Keratinocyte (primary cell): Measurements from ENCODE around the gene KIF20A. TPM values are rescaled to one million over a fixed set of nuclear protein-coding genes. Genes with fewer than 3 reads are reported as not detected.

Source experiments
- DNase-seq: peaks from one replicate; pipeline ENCODE4 v3.0.0-alpha.2; 2011; ENCODE audit warnings: low read depth, missing footprints, low spot score
- FAIRE-seq: peaks from 2 replicates; lab custom pipeline; 2011; peaks lifted over from hg19 to GRCh38; lab: Jason Lieb, UNC
- H2AFZ ChIP-seq: 2 replicates; pipeline ENCODE4 v1.6.0; 2012; ENCODE audit warnings: low read length, control low read depth, inconsistent platforms; ENCODE audit not compliant: control insufficient read depth
- H3K27ac ChIP-seq: 2 replicates; pipeline ENCODE4 v1.5.1; 2011; ENCODE audit warnings: low read length; ENCODE audit not compliant: control insufficient read depth, insufficient read depth
- H3K27me3 ChIP-seq: 3 replicates; pipeline ENCODE4 v1.6.0; 2011; ENCODE audit warnings: low read length; ENCODE audit not compliant: control insufficient read depth, insufficient read depth; ENCODE audit errors: extremely low read depth
- H3K36me3 ChIP-seq, 2 experiments: 2 replicates in 1 of 2; 3 replicates in 1 of 2; pipeline ENCODE4 v1.5.1; 2011; ENCODE audit warnings: low read length in 2 of 2, mild to moderate bottlenecking in 1 of 2; ENCODE audit not compliant: control insufficient read depth in 2 of 2, insufficient read depth in 2 of 2; ENCODE audit errors: extremely low read depth in 1 of 2
- H3K4me1 ChIP-seq: 3 replicates; pipeline ENCODE4 v1.5.1; 2011; ENCODE audit warnings: low read length; ENCODE audit not compliant: control insufficient read depth, insufficient read depth; ENCODE audit errors: extremely low read depth
- H3K4me2 ChIP-seq: 3 replicates; pipeline ENCODE4 v1.6.0; 2011; ENCODE audit warnings: low read depth, low read length; ENCODE audit not compliant: control insufficient read depth, insufficient read depth; ENCODE audit errors: extremely low read depth
- H3K4me3 ChIP-seq, 3 experiments: fragments of 200-600 bp in 1 of 3; sonication (generic) in 1 of 3; 2 replicates in 2 of 3; 3 replicates in 1 of 3; pipeline ENCODE4 v1.5.1; 2011 to 2016; ENCODE audit warnings: low read length in 3 of 3, mild to moderate bottlenecking in 3 of 3, control low read depth in 2 of 3, inconsistent platforms in 1 of 3, low read depth in 1 of 3, mixed read lengths in 1 of 3, mixed run types in 1 of 3, moderate library complexity in 1 of 3; ENCODE audit not compliant: control insufficient read depth in 2 of 3, insufficient read depth in 2 of 3; ENCODE audit errors: extremely low read depth in 1 of 3
- H3K79me2 ChIP-seq: 2 replicates; pipeline ENCODE4 v1.6.0; 2012; ENCODE audit warnings: low read length; ENCODE audit not compliant: control insufficient read depth, insufficient read depth
- H3K9ac ChIP-seq: 3 replicates; pipeline ENCODE4 v1.6.0; 2011; ENCODE audit warnings: low read length; ENCODE audit not compliant: control insufficient read depth, insufficient read depth; ENCODE audit errors: extremely low read depth
- H3K9me1 ChIP-seq: 3 replicates; pipeline ENCODE4 v1.6.0; 2011; ENCODE audit warnings: low read length; ENCODE audit not compliant: control insufficient read depth, insufficient read depth; ENCODE audit errors: extremely low read depth
- H3K9me3 ChIP-seq: 2 replicates; pipeline ENCODE4 v1.5.1; 2012; ENCODE audit warnings: low read depth, low read length; ENCODE audit not compliant: control insufficient read depth
- H4K20me1 ChIP-seq: 3 replicates; pipeline ENCODE4 v1.6.0; 2011; ENCODE audit warnings: low read length; ENCODE audit not compliant: control insufficient read depth, insufficient read depth; ENCODE audit errors: extremely low read depth
- EZH2 ChIP-seq: IDR thresholded peaks from one replicate; pipeline ENCODE4 v1.6.1; 2012; ENCODE audit warnings: inconsistent platforms, mild to moderate bottlenecking, low read length, moderate library complexity
- dilution Hi-C: fragments of 300-500 bp; cut with MboI; formaldehyde crosslinking; loops from one replicate; pipeline ENCODE4 v1.7.0; 2020; ENCODE audit warnings: low sequenced_read_pairs; ENCODE audit not compliant: extremely low pct_ligation_motif_present
- polyA plus RNA-seq, 5 experiments: library from polyadenylated mRNA; depleted of rRNA in 3 of 5; stranded (reverse) in 3 of 5; stranded (forward) in 1 of 5; unstranded in 1 of 5; fragments of >200 nt; gene quantifications; 1 replicate in 1 of 5; 2 replicates in 3 of 5; 3 replicates in 1 of 5; pipeline versions ENCODE4 v1.2.1 to v1.2.3, GENCODE V29; 2011 to 2012; ENCODE audit warnings: missing spikeins in 2 of 5, low read depth in 1 of 5, low replicate concordance in 1 of 5
- TF ChIP-seq, protein P1 (sequence below), 3 experiments: IDR thresholded peaks in 1 of 3; conservative IDR thresholded peaks in 1 of 3; optimal IDR thresholded peaks in 1 of 3; 2 replicates in 2 of 3; 3 replicates in 1 of 3; pipeline versions ENCODE3 to v1.5.1; 2011; ENCODE audit warnings: low read length in 3 of 3, mild to moderate bottlenecking in 3 of 3, moderate library complexity in 2 of 3, control low read depth in 1 of 3, inconsistent platforms in 1 of 3; ENCODE audit not compliant: insufficient read depth in 2 of 3; ENCODE audit errors: extremely low read depth in 1 of 3

KIF20A gene
- polyA plus RNA-seq, 1 donor (not counting 4 experiments of a cell fraction or from before 2014, with no cell fraction given) = 17.1 TPM

DNA sequence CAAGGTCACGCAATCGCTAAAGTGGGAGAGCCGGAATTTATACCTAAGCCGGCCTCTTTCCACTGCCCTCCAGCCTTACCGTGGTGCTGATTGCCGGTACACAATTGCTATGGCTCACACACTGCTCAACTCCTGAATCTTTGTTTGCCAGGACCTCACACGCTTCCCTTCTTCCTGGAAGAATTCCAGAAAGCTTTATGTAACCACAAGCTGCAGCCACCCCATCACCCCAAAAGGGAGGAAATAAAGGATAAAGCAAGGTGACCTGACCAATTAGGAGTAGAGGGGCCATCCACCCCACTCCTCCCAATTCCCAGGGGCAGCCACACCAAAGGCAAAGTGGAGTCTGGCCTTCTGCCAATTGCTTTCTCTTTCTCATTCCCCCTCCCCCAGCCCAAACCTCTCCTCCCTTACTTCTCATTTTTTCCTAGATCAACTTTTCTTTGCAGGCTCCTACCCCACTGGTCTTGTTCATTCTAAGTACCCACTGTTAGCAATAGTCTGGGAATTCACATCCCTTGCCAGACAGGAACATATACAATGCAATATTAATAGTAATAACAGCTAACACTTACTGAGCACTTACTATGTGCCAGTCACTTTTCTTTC is 52.2 kb downstream of the KIF20A start:
- Histone ChIP-seq H3K4me1 (peaks cover 10% of the 10 kb centered on the region), H3K4me2 (no peak overlapping the region), H3K36me3 (no peaks in the 10 kb centered on the region), H3K27me3 (no peaks in the 10 kb centered on the region), H2AFZ (no peak overlapping the region), H3K9ac (no peak overlapping the region), H4K20me1 (no peaks in the 10 kb centered on the region), H3K9me1 (no peaks in the 10 kb centered on the region), H3K4me3 (no peak overlapping the region), H3K27ac (no peak overlapping the region), H3K9me3 (no peaks in the 10 kb centered on the region), H3K79me2 (no peaks in the 10 kb centered on the region)
- DNase-seq = no peak
- TF ChIP-seq EZH2 = no peak
- TF ChIP-seq, protein P1, sequence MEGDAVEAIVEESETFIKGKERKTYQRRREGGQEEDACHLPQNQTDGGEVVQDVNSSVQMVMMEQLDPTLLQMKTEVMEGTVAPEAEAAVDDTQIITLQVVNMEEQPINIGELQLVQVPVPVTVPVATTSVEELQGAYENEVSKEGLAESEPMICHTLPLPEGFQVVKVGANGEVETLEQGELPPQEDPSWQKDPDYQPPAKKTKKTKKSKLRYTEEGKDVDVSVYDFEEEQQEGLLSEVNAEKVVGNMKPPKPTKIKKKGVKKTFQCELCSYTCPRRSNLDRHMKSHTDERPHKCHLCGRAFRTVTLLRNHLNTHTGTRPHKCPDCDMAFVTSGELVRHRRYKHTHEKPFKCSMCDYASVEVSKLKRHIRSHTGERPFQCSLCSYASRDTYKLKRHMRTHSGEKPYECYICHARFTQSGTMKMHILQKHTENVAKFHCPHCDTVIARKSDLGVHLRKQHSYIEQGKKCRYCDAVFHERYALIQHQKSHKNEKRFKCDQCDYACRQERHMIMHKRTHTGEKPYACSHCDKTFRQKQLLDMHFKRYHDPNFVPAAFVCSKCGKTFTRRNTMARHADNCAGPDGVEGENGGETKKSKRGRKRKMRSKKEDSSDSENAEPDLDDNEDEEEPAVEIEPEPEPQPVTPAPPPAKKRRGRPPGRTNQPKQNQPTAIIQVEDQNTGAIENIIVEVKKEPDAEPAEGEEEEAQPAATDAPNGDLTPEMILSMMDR (optimal IDR thresholded peaks at IDR 0.05 in 1 of 3, IDR thresholded peaks at IDR 0.05 in 1 of 3, conservative IDR thresholded peaks at IDR 0.05 in 1 of 3; ENCODE audit: extremely low read depth in 1 of 3, insufficient read depth in 2 of 3, low read length in 3 of 3) = no peak
- peak; percentile 29 for FAIRE-seq
- dilution Hi-C loops = no loop called here

DNA sequence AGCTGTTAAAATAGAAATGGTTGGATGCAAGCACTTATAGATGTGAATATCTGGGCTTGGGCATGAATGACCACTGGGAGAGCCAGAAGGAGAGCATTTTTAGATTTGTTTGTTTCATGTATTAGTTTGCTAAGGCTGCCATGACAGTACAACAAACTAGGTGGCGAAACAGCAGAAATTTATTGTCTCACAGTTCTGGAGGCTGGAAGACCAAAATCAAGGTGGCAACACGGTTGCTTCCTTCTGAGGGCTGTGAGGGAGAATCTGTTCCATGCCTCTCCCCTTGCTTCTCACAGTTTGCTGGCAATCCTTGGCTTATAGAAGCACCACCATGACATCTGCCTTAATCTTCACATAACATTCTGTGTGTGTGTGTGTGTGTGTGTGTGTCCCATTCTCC is 54.4 kb downstream of the KIF20A start:
- DNase-seq (no peak), FAIRE-seq (no peak)
- Histone ChIP-seq H2AFZ (no peak overlapping the region), H3K4me1 (peaks cover 10% of the 10 kb centered on the region), H3K9me3 (no peaks in the 10 kb centered on the region), H3K79me2 (no peaks in the 10 kb centered on the region), H3K9me1 (no peaks in the 10 kb centered on the region), H3K4me2 (no peak overlapping the region), H3K27ac (no peak overlapping the region), H4K20me1 (no peaks in the 10 kb centered on the region), H3K36me3 (no peaks in the 10 kb centered on the region), H3K4me3 (no peak overlapping the region), H3K9ac (no peak overlapping the region), H3K27me3 (no peaks in the 10 kb centered on the region)
- dilution Hi-C loops = no loop called here
- no peak for TF ChIP-seq EZH2
- TF ChIP-seq, protein P1 (optimal IDR thresholded peaks at IDR 0.05 in 1 of 3, IDR thresholded peaks at IDR 0.05 in 1 of 3, conservative IDR thresholded peaks at IDR 0.05 in 1 of 3; ENCODE audit: extremely low read depth in 1 of 3, insufficient read depth in 2 of 3, low read length in 3 of 3) = no peak
